Measurements from ENCODE around the gene PAQR6. TPM values are rescaled to one million over a fixed set of nuclear protein-coding genes. Genes with fewer than 3 reads are reported as not detected.
"Not testable (repeated sequence)": the region's sequence is repeated elsewhere in the genome, so short reads cannot be mapped to it uniquely, and the experiment has no call there.

PAQR6 gene
- total RNA-seq, 4 donors from 2014 or later, result 0.74 to 3.4 (median 1.6) TPM

DNA sequence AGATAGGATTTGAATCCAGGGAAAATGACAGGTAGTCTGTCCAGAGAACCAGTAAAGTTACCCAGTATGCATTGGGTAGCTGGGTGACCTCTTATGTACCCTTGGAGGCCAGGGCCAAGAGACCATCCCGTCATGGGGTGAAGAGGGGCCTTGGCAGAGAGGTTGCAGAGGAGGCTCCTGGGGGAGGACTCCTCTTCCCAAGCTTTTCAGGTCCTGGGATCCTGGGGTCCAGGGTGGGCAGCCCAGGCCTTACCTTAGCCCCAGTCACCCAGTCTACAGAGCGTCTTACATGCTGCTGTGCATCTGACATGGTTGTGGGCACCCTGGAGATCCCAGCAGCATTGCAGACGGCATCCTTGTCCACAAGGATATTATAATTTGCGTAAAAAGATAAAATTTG, 21.1 kb downstream of the PAQR6 start:
- TF ChIP-seq, protein P1, sequence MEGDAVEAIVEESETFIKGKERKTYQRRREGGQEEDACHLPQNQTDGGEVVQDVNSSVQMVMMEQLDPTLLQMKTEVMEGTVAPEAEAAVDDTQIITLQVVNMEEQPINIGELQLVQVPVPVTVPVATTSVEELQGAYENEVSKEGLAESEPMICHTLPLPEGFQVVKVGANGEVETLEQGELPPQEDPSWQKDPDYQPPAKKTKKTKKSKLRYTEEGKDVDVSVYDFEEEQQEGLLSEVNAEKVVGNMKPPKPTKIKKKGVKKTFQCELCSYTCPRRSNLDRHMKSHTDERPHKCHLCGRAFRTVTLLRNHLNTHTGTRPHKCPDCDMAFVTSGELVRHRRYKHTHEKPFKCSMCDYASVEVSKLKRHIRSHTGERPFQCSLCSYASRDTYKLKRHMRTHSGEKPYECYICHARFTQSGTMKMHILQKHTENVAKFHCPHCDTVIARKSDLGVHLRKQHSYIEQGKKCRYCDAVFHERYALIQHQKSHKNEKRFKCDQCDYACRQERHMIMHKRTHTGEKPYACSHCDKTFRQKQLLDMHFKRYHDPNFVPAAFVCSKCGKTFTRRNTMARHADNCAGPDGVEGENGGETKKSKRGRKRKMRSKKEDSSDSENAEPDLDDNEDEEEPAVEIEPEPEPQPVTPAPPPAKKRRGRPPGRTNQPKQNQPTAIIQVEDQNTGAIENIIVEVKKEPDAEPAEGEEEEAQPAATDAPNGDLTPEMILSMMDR (IDR thresholded peaks at IDR 0.05), result no peak
- no peak for DNase-seq (ENCODE audit: low spot score)
- ATAC-seq (ENCODE audit: low FRiP score), result no peak

- ATAC-seq (ENCODE audit: low FRiP score), result no peak
- no peak for DNase-seq (ENCODE audit: low spot score)
- TF ChIP-seq, protein P1 (IDR thresholded peaks at IDR 0.05), result no peak
These were observed 21.7 kb downstream of the PAQR6 start for GRCh38 chr1:156226116-156226538.

GRCh38 chr1:156225677-156226014, 22.2 kb downstream of the PAQR6 start:
- DNase-seq (ENCODE audit: low spot score), result no peak
- ATAC-seq (ENCODE audit: low FRiP score), result no peak
- TF ChIP-seq, protein P1 (IDR thresholded peaks at IDR 0.05), result no peak

GRCh38 chr1:156221986-156222692, 25.7 kb downstream of the PAQR6 start:
- no peak for DNase-seq (ENCODE audit: low spot score)
- TF ChIP-seq, protein P1 (IDR thresholded peaks at IDR 0.05), result no peak
- no peak for ATAC-seq (ENCODE audit: low FRiP score)

DNA sequence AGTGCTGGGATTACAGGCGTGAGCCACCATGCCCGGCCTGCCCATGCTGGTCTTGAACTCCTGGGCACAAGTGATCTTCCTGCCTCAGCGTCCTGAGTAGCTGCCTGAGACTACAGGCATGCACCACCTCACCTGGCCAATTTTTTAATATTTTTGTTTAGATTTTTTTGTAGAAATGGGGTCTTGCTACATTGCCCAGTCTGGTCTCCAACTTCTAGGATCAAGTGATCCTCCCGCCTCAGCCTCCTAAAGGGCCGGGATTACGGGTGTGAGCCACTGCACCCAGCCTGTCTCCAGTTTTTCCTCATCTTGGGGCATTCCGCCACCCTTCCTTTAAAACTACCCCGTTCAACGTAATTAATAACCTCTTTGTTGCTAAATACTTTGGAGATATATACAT, 27.6 kb downstream of the PAQR6 start:
- TF ChIP-seq, protein P1 (IDR thresholded peaks at IDR 0.05), result no peak
- ATAC-seq (ENCODE audit: low FRiP score) (no peak), DNase-seq (ENCODE audit: low spot score) (no peak)

- TF ChIP-seq, protein P1 (IDR thresholded peaks at IDR 0.05), result no peak
- ATAC-seq (ENCODE audit: low FRiP score) (no peak), DNase-seq (ENCODE audit: low spot score) (no peak)
These were observed 30.0 kb downstream of the PAQR6 start for GRCh38 chr1:156217871-156218270.

- DNase-seq (ENCODE audit: low spot score); ATAC-seq (ENCODE audit: low FRiP score): not testable (repeated sequence)
These were observed 31.3 kb downstream of the PAQR6 start for GRCh38 chr1:156216361-156217086.
